H1 (cell line): Measurements from ENCODE around the gene GPC1. TPM values are rescaled to one million over a fixed set of nuclear protein-coding genes. Genes with fewer than 3 reads are reported as not detected.

ENCODE experiments used
- CTCF ChIP-seq, 3 experiments: IDR thresholded peaks; 1 replicate in 2 of 3; 2 replicates in 1 of 3; pipeline versions ENCODE4 v1.5.1 to v1.6.1; 2011; ENCODE audit warnings: low read length in 3 of 3, mild to moderate bottlenecking in 3 of 3, inconsistent platforms in 2 of 3, low read depth in 1 of 3, moderate library complexity in 1 of 3; ENCODE audit not compliant: insufficient read depth in 1 of 3; ENCODE audit errors: control extremely low read depth in 1 of 3
- TBP ChIP-seq: IDR thresholded peaks from 2 replicates; pipeline ENCODE4 v1.6.1; 2011; ENCODE audit warnings: low read depth, low read length, improper control_type of control experiment
- polyA plus RNA-seq, 7 experiments: library from polyadenylated mRNA; depleted of rRNA in 3 of 7; stranded (reverse) in 5 of 7; unstranded in 2 of 7; fragments of >200 nt in 5 of 7; fragments of 200-250 nt in 2 of 7; gene quantifications; 1 replicate in 5 of 7; 2 replicates in 1 of 7; 4 replicates in 1 of 7; pipeline versions ENCODE4 v1.2.1 to v1.2.3, GENCODE V29; 2011 to 2013; ENCODE audit warnings: missing spikeins in 2 of 7, mixed read lengths in 2 of 7
- total RNA-seq: library from RNA; stranded (reverse); fragmentation: NEBNext Ultra II Directional; extraction: Animal tissue kit (Norgen Biotek cat#: 25700); gene quantifications from 2 replicates; pipeline ENCODE4 v1.2.1, GENCODE V29; 2021

The GPC1 gene
- total and polyA plus RNA-seq, 2 of the 8 experiments (the other 6 are each of a cell fraction or from before 2014, with no cell fraction given): 21.9 to 28.3 TPM

DNA sequence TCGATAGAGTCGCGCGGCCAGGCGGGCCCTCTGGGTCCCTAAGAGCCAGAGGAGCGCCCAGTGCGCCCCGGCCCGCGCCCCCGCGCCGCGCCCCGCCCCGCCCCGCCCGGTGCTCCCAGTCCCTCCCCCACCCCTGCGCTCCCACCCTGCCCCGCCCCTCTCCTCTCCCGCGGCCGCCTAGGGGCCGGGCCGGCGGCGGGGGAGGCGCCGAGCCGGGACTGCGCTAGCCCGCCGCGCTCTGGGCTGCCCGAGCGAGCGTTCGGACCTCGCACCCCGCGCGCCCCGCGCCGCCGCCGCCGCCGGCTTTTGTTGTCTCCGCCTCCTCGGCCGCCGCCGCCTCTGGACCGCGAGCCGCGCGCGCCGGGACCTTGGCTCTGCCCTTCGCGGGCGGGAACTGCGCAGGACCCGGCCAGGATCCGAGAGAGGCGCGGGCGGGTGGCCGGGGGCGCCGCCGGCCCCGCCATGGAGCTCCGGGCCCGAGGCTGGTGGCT is at the start of gene GPC1 (continued):
- no peak for TF ChIP-seq CTCF (IDR thresholded peaks at IDR 0.05; ENCODE audit: control extremely low read depth in 1 of 3, insufficient read depth in 1 of 3, low read depth in 1 of 3, low read length in 3 of 3)
- TF ChIP-seq TBP: no peak
- TF ChIP-seq, all 59 proteins: peak for 1
